ENCODE data around the gene DNM3.

DNM3 gene

GRCh38 chr1:171913385-171913784 lies 72.1 kb downstream of the DNM3 start:
- no peaks in the 10 kb centered on the region for H3K27me3 ChIP-seq (ENCODE audit: insufficient read depth, poor library complexity, severe bottlenecking)
- H3K27ac ChIP-seq (ENCODE audit: poor library complexity, severe bottlenecking): no peak overlapping the region
- H3K9me3 ChIP-seq (ENCODE audit: severe bottlenecking): no peaks in the 10 kb centered on the region
- H3K4me3 ChIP-seq (ENCODE audit: severe bottlenecking): no peak overlapping the region
- peaks cover 11% of the 10 kb centered on the region for H3K4me1 ChIP-seq (ENCODE audit: insufficient read depth, poor library complexity, severe bottlenecking)
- ATAC-seq (ENCODE audit: low read depth) (peak; percentile 71), DNase-seq (ENCODE audit: low spot score) (no peak)
- no peaks in the 10 kb centered on the region for H3K36me3 ChIP-seq (ENCODE audit: low read depth)
- no peak for TF ChIP-seq CTCF (IDR thresholded peaks at IDR 0.05; ENCODE audit: poor library complexity, severe bottlenecking)

- DNase-seq (ENCODE audit: low spot score) (no peak), ATAC-seq (ENCODE audit: low read depth) (no peak)
- Histone ChIP-seq H3K9me3 (ENCODE audit: severe bottlenecking) (no peaks in the 10 kb centered on the region), H3K4me1 (ENCODE audit: insufficient read depth, poor library complexity, severe bottlenecking) (peaks cover 11% of the 10 kb centered on the region), H3K27ac (ENCODE audit: poor library complexity, severe bottlenecking) (no peak overlapping the region), H3K27me3 (ENCODE audit: insufficient read depth, poor library complexity, severe bottlenecking) (no peaks in the 10 kb centered on the region), H3K4me3 (ENCODE audit: severe bottlenecking) (no peak overlapping the region), H3K36me3 (ENCODE audit: low read depth) (no peaks in the 10 kb centered on the region)
- no peak for TF ChIP-seq CTCF (IDR thresholded peaks at IDR 0.05; ENCODE audit: poor library complexity, severe bottlenecking)
Measured at GRCh38 chr1:171916315-171916771, 75.0 kb downstream of the DNM3 start.

GRCh38 chr1:171917331-171917730 lies 76.0 kb downstream of the DNM3 start:
- Histone ChIP-seq H3K9me3 (ENCODE audit: severe bottlenecking) (no peaks in the 10 kb centered on the region), H3K27me3 (ENCODE audit: insufficient read depth, poor library complexity, severe bottlenecking) (no peaks in the 10 kb centered on the region), H3K27ac (ENCODE audit: poor library complexity, severe bottlenecking) (no peak overlapping the region), H3K36me3 (ENCODE audit: low read depth) (no peaks in the 10 kb centered on the region), H3K4me3 (ENCODE audit: severe bottlenecking) (no peak overlapping the region), H3K4me1 (ENCODE audit: insufficient read depth, poor library complexity, severe bottlenecking) (peaks cover 11% of the 10 kb centered on the region)
- ATAC-seq (ENCODE audit: low read depth) (no peak), DNase-seq (ENCODE audit: low spot score) (no peak)
- TF ChIP-seq CTCF (IDR thresholded peaks at IDR 0.05; ENCODE audit: poor library complexity, severe bottlenecking): no peak

- no peak overlapping the region for H3K27ac ChIP-seq (ENCODE audit: poor library complexity, severe bottlenecking)
- no peak for TF ChIP-seq CTCF (IDR thresholded peaks at IDR 0.05; ENCODE audit: poor library complexity, severe bottlenecking)
- no peak for DNase-seq (ENCODE audit: low spot score)
- no peaks in the 10 kb centered on the region for H3K36me3 ChIP-seq (ENCODE audit: low read depth)
- no peaks in the 10 kb centered on the region for H3K4me1 ChIP-seq (ENCODE audit: insufficient read depth, poor library complexity, severe bottlenecking)
- H3K4me3 ChIP-seq (ENCODE audit: severe bottlenecking): no peak overlapping the region
- no peaks in the 10 kb centered on the region for H3K9me3 ChIP-seq (ENCODE audit: severe bottlenecking)
- ATAC-seq (ENCODE audit: low read depth): no peak
- H3K27me3 ChIP-seq (ENCODE audit: insufficient read depth, poor library complexity, severe bottlenecking): no peaks in the 10 kb centered on the region
Measured at GRCh38 chr1:171919891-171920887, 78.9 kb downstream of the DNM3 start.

- ATAC-seq (ENCODE audit: low read depth): no peak
Measured at GRCh38 chr1:171922999-171923398, 81.7 kb downstream of the DNM3 start.

More at GRCh38 chr1:171922999-171923398, 81.7 kb downstream of the DNM3 start:
- H3K4me1 ChIP-seq (ENCODE audit: insufficient read depth, poor library complexity, severe bottlenecking): no peaks in the 10 kb centered on the region
- no peak overlapping the region for H3K4me3 ChIP-seq (ENCODE audit: severe bottlenecking)
- no peaks in the 10 kb centered on the region for H3K27me3 ChIP-seq (ENCODE audit: insufficient read depth, poor library complexity, severe bottlenecking)
- H3K27ac ChIP-seq (ENCODE audit: poor library complexity, severe bottlenecking): no peak overlapping the region
- no peak for DNase-seq (ENCODE audit: low spot score)
- H3K9me3 ChIP-seq (ENCODE audit: severe bottlenecking): no peaks in the 10 kb centered on the region
- TF ChIP-seq CTCF (IDR thresholded peaks at IDR 0.05; ENCODE audit: poor library complexity, severe bottlenecking): no peak
- H3K36me3 ChIP-seq (ENCODE audit: low read depth): no peaks in the 10 kb centered on the region
